Sigmoid colon (tissue), 7 donors: ENCODE measurements around the gene LILRB2. TPM values are rescaled to one million over a fixed set of nuclear protein-coding genes. Genes with fewer than 3 reads are reported as not detected.
A peak's percentile ranks its signal among the peaks of the same experiment; 100 is the strongest.

ENCODE experiments used
- DNase-seq: peaks from one replicate; pipeline ENCODE4 v3.0.0-alpha.2; 2019
- H3K27ac ChIP-seq, 4 donors: fragments of 200-600 bp; sonication (generic); one replicate each; pipeline ENCODE4 v1.5.1; 2016 to 2019; ENCODE audit warnings: mild to moderate bottlenecking in 1 of 4
- H3K27me3 ChIP-seq, 3 donors: fragments of 200-600 bp; sonication (generic); one replicate each; pipeline ENCODE4 v1.5.1; 2019; ENCODE audit warnings: mild to moderate bottlenecking in 1 of 3
- H3K36me3 ChIP-seq, 4 donors: fragments of 200-600 bp; sonication (generic); one replicate each; pipeline ENCODE4 v1.5.1; 2016 to 2019
- H3K4me1 ChIP-seq, 4 donors: fragments of 200-600 bp; sonication (generic); one replicate each; pipeline ENCODE4 v1.5.1; 2017 to 2019
- H3K4me3 ChIP-seq, 4 donors: fragments of 200-600 bp; sonication (generic); one replicate each; pipeline ENCODE4 v1.5.1; 2017 to 2019; ENCODE audit warnings: mild to moderate bottlenecking in 2 of 4, moderate library complexity in 1 of 4
- H3K9me3 ChIP-seq, 4 donors: fragments of 200-600 bp in 3 of 4; sonication (generic) in 3 of 4; one replicate each; pipeline versions ENCODE4 v1.5.1 to v1.6.1; 2013 to 2019
- EP300 ChIP-seq, 4 donors: sonication (generic); formaldehyde crosslinking; IDR thresholded peaks; one replicate each; pipeline ENCODE4 v1.6.1; 2017; ENCODE audit warnings: antibody characterized with exemption in 4 of 4
- POLR2A ChIP-seq, 2 donors: fragments of 450-650 bp; IDR thresholded peaks; one replicate each; pipeline ENCODE4 v1.6.1; 2016; ENCODE audit warnings: antibody characterized with exemption in 2 of 2, mild to moderate bottlenecking in 2 of 2, moderate library complexity in 2 of 2
- POLR2AphosphoS5 ChIP-seq, 4 donors: sonication (generic); formaldehyde crosslinking; IDR thresholded peaks; one replicate each; pipeline ENCODE4 v1.6.1; 2017; ENCODE audit warnings: antibody characterized with exemption in 4 of 4
- WGBS, 2 donors: extraction: QIAGEN DNeasy Blood & Tissue Kit; methylation state at CpG; one replicate each; pipeline ENCODE4 v1.1.7; 2013; 5-methylcytosine and 5-hydroxymethylcytosine counted together
- intact Hi-C: fragments of 100-400 bp; cut with DNase I; formaldehyde crosslinking; loops from one replicate; pipeline ENCODE4 v1.15.1; 2023
- polyA plus RNA-seq, 3 donors: library from polyadenylated mRNA; stranded (reverse); fragments of 200-250 nt; gene quantifications; one replicate each; pipeline ENCODE4 v1.2.3, GENCODE V29; 2013
- total RNA-seq, 4 donors: library from RNA; depleted of rRNA; stranded (reverse); fragments of >200 nt; gene quantifications; one replicate each; pipeline ENCODE4 v1.1.0, GENCODE V29; 2016
- TF ChIP-seq, protein P1 (sequence below), 4 experiments: fragments of 450-650 bp in 3 of 4; fragments of 200-600 bp in 1 of 4; IDR thresholded peaks; one replicate each; pipeline ENCODE4 v1.5.1; 2016 to 2019; ENCODE audit warnings: antibody characterized with exemption in 4 of 4, mild to moderate bottlenecking in 3 of 4, moderate library complexity in 2 of 4
- donor health status: healthy with polysubstance abuse.
- donor health status: Bipolar disorder and iron deficiency.
- donor health status: healthy.

The LILRB2 gene
- total and polyA plus RNA-seq, 7 donors = 2.4 to 5.9 (median 3.6) TPM

DNA sequence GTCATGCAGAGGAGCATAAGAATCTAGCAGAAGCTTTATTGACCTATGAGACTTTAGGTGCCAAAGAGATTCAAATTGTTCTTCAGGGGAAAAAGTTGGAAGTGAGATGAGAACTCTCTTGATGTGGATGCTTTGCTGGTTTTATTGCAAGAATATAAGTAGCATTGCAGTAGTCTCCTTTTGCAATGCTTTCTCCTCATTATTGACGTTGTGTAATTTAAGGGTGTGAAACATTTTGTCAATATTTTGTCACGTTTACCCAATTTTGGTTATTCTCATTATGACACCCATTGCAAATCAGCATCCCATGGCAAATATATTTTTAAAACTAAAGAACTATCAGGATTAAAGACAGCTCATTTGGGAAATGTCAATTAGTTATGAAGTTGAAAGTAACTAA is 12.0 kb downstream of the LILRB2 start:
- Histone ChIP-seq H3K4me3 (no peak overlapping the region), H3K36me3 (no peaks in the 10 kb centered on the region), H3K4me1 (no peaks in the 10 kb centered on the region), H3K9me3 (no peaks in the 10 kb centered on the region), H3K27ac (no peak overlapping the region), H3K27me3 (no peaks in the 10 kb centered on the region)
- intact Hi-C loops = no loop called here
- no peak for DNase-seq
- TF ChIP-seq EP300 (IDR thresholded peaks at IDR 0.05) (no peak), POLR2AphosphoS5 (IDR thresholded peaks at IDR 0.05) (no peak), POLR2A (IDR thresholded peaks at IDR 0.05) (no peak)
- TF ChIP-seq, protein P1, sequence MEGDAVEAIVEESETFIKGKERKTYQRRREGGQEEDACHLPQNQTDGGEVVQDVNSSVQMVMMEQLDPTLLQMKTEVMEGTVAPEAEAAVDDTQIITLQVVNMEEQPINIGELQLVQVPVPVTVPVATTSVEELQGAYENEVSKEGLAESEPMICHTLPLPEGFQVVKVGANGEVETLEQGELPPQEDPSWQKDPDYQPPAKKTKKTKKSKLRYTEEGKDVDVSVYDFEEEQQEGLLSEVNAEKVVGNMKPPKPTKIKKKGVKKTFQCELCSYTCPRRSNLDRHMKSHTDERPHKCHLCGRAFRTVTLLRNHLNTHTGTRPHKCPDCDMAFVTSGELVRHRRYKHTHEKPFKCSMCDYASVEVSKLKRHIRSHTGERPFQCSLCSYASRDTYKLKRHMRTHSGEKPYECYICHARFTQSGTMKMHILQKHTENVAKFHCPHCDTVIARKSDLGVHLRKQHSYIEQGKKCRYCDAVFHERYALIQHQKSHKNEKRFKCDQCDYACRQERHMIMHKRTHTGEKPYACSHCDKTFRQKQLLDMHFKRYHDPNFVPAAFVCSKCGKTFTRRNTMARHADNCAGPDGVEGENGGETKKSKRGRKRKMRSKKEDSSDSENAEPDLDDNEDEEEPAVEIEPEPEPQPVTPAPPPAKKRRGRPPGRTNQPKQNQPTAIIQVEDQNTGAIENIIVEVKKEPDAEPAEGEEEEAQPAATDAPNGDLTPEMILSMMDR (IDR thresholded peaks at IDR 0.05) = no peak
- WGBS, 2 donors = 35 to 63% methylated on average over 2 of the region's 2 CpGs

DNA sequence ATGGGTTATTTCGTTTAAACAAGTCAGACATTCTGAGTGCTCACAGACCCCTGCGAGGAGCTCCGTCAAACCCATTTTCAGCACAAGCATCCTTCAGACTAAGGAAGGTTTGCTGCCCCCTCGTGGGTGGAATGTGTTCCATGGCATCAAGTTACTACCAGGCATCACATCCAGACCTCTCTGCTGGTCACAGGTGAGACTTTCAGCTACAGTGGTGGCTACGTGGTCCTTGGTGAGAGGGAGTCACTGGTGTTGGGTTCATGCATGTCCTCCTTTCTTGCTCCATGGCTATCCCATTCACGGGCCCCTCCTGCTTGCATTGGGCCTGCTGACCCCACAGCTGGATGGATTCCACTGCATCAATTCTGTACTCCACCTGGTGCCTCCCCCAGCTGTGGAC is 14.8 kb downstream of the LILRB2 start:
- Histone ChIP-seq H3K4me3 (no peak overlapping the region), H3K36me3 (no peaks in the 10 kb centered on the region), H3K27me3 (no peaks in the 10 kb centered on the region), H3K4me1 (no peaks in the 10 kb centered on the region), H3K27ac (no peak overlapping the region), H3K9me3 (no peaks in the 10 kb centered on the region)
- TF ChIP-seq, protein P1 (IDR thresholded peaks at IDR 0.05) = peak; percentile 28 to 64 (median 30)
- no peak for TF ChIP-seq POLR2A (IDR thresholded peaks at IDR 0.05)
- intact Hi-C loops = no loop called here
- peak; percentile 76 for DNase-seq
- WGBS, 2 donors = 8% methylated on average over 6 of the region's 6 CpGs

DNA sequence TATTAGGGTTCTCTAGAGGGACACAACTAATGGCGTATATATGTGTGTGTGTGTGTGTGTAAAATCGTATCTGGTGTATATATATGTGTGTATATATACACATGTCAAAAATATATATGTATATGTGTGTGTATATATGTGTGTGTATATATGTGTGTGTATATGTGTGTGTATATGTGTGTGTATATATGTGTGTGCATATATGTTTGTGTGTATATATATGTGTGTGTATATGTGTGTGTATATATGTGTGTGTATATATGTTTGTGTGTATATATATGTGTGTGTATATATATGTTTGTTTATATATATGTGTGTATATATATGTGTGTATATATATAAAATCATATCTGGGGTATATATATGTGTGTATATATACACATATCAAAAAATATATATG is 18.4 kb downstream of the LILRB2 start:
- 78 to 79% methylated on average over 2 of the region's 2 CpGs for WGBS, 2 donors
- Histone ChIP-seq H3K27ac (no peak overlapping the region), H3K9me3 (no peaks in the 10 kb centered on the region), H3K36me3 (no peaks in the 10 kb centered on the region), H3K4me3 (no peak overlapping the region), H3K4me1 (no peaks in the 10 kb centered on the region), H3K27me3 (peaks cover 0 to 5% (median 0%) of the 10 kb centered on the region in 3 donors)
- intact Hi-C loops = no loop called here
- no peak for DNase-seq
- TF ChIP-seq POLR2AphosphoS5 (IDR thresholded peaks at IDR 0.05) (no peak), EP300 (IDR thresholded peaks at IDR 0.05) (no peak), POLR2A (IDR thresholded peaks at IDR 0.05) (no peak)
- TF ChIP-seq, protein P1 (IDR thresholded peaks at IDR 0.05) = no peak

DNA sequence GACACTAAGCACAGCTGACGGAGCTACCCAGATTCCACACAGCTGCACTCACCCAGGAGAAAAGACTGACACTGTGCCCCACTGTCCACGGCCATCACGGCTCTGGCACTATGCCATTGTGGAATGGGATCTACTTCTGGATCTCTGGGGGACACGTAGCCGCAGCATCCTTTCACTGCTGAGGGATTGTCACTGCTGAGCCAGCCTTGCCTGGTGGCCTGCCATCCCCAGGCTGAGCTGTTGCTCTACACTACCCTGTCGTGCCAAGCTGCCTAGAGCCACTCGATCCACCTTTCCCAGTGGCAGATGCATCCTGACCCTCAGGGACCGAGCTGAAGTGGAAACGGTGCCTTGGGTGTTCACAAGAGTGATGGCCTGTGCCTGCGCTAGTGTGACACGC is 18.8 kb downstream of the LILRB2 start:
- Histone ChIP-seq H3K27me3 (peaks cover 0 to 5% (median 0%) of the 10 kb centered on the region in 3 donors), H3K27ac (no peak overlapping the region), H3K36me3 (no peaks in the 10 kb centered on the region), H3K4me3 (no peak overlapping the region), H3K9me3 (no peaks in the 10 kb centered on the region), H3K4me1 (no peaks in the 10 kb centered on the region)
- WGBS, 2 donors = 77 to 88% methylated on average over 11 of the region's 11 CpGs
- intact Hi-C loops = no loop called here
- TF ChIP-seq, protein P1 (IDR thresholded peaks at IDR 0.05) = no peak
- TF ChIP-seq POLR2A (IDR thresholded peaks at IDR 0.05) (no peak), POLR2AphosphoS5 (IDR thresholded peaks at IDR 0.05) (no peak), EP300 (IDR thresholded peaks at IDR 0.05) (no peak)
- peak; percentile 35 for DNase-seq

DNA sequence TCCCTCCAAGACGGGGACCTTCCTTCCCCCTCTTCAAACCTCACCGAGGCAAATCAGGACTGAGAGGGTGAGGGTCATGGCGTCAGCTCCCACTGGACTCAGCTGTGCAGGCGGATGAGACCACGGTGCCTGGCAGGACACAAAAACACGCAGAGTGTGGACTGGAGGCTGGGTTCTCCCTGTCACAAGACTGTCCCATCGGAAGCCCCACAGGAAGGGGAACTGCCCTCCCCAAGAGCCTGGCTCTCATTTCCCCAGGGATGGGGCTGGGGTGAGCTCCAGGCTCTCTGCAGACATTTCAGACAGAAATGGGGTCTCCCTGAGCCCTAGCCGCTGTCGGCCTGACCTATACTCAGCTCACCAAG is 23.8 kb downstream of the LILRB2 start, which contains the start of gene LILRB5:
Gene LILRB5, minus strand, starts transcription at position 158 of the 365 bp plus-strand sequence. Its CDS starts 80 bp downstream, at position 78.
- no peaks in the 10 kb centered on the region for H3K9me3 ChIP-seq
- peak within 1 kb of the TSS in 1 of 4 donors; percentile 14 for H3K27ac ChIP-seq
- peak; percentile 60 for DNase-seq
- 72 to 74% methylated on average over 9 of the region's 9 CpGs for WGBS, 2 donors
- intact Hi-C loops = no loop called here
- H3K36me3 ChIP-seq = no peaks in the 10 kb centered on the region
- no peaks in the 10 kb centered on the region for H3K4me1 ChIP-seq
- peaks cover 8 to 46% (median 16%) of the 10 kb centered on the region in 3 donors for H3K27me3 ChIP-seq
- peak in 1 of 4 donors; percentile 13 for TF ChIP-seq POLR2AphosphoS5 (IDR thresholded peaks at IDR 0.05)
- TF ChIP-seq, protein P1 (IDR thresholded peaks at IDR 0.05) = no peak
- H3K4me3 ChIP-seq = peak within 1 kb of the TSS in 2 of 4 donors; percentile 16 to 32
